NCI-H1092 (cell line): Measurements from ENCODE around the gene TTLL11.

Experiments
- DNase-seq: peaks from one replicate; lab custom pipeline; 2025; lab: John Stamatoyannopoulos, UW

The TTLL11 gene

DNA sequence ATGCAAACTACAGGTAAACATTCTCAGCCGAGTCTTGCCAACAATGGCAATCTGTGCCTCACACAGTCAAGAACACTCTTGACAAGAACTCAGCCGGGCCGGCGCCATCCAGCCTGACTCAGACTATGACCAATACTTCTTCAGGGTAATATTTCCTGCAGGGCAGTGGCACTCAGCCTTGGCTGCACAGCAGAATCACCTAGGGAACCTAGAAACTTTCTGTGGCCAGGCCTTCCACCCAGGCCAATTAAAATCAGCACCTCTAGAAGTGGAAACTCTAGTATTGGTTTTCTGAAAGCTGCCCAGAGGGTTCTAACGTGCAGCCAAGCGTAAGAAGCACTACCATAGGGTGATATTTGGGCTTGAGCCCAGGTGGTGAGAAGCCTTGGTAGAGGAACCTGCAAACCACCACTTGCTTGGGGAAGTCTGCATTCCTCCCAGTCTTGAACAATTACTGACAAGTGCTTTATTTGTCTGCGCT is 120.6 kb downstream of the TTLL11 start:
- no peak for DNase-seq

DNA sequence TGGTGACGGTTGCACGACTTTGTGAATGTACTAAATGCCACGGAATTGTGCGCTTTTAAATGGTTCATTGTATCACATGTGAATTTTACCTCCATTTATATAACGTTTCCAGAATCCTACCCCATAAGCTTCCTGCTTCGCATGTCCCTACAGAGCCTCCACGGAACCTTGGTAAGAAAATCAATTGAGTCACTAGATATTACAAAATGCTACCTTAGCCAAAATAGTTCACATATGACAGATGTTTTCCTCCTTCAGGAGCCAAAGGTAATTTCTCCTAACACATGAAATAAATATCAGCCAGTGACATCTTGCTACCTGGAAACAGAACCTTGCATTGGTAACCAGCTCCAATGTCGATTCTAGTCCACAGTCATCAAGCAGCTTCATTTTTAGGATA is 125.1 kb downstream of the TTLL11 start:
- no peak for DNase-seq

DNA sequence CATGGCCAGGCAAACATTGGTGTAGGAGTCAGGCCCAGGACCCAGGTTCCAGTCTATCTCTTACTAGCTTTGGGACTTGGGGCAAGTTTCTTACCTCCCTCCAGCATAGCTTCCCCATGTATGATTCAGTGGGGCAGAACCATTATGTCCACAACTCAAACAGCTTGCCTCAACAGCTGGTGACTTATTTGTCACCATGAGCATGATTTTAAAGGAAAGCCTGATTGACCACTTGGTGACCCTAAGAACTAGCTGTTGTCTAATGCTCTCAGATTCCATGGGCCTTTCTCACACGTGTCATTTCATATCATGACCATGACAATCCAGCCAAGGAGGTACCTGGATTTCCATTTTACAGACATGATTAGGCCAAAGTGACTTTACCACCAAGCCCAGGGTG is 126.4 kb downstream of the TTLL11 start:
- DNase-seq = no peak

DNA sequence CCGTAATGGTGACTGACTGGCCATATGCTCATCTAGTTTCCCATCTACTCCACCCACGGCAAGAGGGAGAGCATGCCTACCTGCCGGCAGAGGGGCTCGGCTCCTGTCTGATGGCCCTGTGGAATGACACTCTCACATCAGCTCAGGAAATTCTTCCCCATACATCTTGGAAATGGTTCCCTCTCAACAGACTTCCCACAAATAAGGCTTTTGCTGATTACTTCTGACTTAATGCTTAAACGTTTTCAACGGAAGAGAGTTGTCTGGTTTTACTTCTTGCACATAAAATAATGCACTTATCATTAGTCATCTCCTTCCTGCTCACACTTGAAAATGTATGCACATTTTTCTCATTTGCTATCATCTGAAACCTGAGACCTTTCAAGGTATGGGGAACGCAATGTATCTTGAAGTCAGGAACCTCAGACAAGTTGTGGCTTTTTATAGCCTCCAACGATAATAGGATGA is 129.5 kb downstream of the TTLL11 start:
- no peak for DNase-seq

DNA sequence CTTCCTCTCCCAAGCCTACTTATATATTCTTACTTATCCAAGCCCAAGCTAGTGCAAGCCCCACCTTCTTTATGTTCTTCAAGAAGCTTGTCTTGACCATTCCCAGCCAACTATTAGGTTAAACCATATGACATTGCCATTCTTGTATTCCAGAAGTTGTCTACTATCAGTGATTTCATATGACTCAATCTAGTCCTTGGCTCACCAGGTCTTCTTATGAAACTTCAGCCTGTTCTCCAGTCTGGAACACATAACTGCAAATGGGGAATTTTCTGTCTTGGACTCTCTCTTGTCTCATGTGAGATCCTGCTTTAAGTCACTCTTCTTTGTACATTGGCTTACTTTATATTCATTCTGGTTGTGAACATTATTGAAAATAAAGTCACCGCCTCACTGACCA is 130.7 kb downstream of the TTLL11 start:
- DNase-seq = no peak

DNA sequence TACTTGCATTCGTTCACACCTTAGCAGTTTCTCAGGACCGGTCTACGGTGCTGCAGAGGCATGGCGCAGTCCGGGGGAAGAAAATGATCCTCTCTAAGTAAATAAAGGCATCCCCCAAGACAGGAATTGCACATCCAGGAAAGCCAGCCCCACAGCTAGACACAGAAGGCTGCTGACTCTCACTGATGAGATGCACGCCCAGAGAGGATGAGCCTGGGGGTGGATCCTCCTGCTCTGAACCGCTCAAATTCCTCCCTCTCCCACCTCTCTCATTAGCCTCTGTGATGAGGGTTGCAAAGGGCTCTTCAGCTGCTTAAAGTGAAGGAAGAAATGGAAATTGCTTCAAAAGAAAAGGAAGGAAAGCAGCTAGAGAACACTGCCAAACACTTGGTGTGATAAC is 132.4 kb downstream of the TTLL11 start:
- no peak for DNase-seq

DNA sequence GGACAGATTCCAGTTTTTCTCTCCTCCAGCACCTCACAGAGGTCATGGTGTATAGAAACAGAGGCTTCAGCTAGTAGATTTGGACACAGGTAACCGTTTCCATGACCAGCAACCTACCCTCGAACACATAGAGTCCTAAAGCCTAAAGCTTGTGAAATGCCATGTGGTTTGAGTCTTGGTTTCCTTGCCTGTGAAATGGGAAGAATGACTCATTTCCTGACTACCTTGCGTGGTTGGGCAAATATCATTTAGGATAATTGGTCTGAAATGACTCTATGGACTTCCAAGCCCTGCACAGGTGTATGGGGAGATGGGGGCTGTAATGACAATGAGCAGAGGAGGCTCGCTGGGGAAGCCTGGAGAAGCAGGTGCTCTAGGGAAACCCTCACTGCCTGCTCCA is 134.6 kb downstream of the TTLL11 start:
- DNase-seq = no peak

DNA sequence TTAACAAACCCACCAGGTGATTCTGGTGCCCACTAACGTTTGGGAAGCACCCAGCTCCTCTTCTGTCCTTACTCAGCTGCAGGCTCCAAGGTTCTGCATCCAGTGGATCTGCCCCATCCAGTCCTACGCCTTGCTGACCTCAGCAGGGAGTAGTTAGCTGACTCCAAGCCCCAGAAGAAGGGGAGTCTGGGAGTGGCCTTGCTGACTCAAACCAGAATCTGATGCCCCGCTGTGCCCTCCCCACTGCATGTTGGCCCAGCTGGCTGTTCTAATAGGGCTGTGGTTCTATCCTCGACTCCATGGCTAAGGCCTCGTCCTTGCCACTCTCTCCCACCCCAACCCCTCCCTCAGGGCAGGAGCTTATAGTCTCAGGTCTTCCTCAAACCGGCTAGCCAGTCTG is 136.3 kb downstream of the TTLL11 start:
- DNase-seq = no peak

DNA sequence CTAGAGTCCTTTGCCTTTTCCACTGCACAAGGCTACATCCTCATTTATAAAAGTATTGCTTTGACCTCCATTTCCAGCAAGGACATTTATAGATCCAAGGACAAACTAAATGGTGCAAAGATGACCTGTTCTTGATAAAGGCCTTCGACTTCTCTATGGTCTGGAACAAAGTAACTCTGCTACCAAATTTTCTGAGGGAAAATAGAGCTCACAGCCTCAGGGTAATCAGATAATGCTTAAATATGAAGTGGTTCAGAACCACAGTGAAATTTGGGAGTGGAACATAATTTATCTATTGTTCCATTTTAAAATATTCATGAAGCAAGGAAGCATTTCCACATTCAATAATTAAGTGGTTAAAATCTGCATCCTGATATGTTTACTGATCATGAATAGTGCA is 137.5 kb downstream of the TTLL11 start:
- DNase-seq = no peak

DNA sequence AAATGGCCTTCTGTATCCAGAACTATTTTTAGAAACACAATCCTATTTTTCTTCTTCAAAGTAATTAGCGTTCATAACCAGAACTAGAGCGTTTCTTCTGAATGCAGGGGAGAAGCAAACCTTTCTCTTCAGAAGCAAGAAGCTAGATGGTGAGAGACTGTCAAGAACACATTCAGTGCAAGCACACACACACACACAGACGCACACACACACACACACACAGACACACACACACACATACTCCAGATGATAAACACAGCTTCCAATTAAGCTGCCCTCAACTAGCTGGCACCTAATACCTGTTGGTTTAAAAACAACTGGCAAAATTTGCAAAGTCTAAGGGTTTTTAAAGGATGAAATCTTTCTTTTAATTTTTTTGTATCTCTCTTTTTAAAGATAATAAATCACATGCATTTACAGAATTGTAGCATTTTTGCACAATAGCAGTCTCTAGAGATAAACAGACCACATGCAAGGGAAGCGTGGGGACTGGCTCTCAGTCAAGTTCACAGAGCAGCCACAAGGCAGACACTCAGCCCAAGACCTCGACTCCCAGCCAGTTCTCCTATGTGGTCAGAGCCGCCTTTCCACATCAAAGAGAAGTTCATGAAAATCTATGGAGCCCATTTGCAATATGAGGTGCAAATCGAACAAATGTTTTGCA is 138.5 kb downstream of the TTLL11 start:
- no peak for DNase-seq

DNA sequence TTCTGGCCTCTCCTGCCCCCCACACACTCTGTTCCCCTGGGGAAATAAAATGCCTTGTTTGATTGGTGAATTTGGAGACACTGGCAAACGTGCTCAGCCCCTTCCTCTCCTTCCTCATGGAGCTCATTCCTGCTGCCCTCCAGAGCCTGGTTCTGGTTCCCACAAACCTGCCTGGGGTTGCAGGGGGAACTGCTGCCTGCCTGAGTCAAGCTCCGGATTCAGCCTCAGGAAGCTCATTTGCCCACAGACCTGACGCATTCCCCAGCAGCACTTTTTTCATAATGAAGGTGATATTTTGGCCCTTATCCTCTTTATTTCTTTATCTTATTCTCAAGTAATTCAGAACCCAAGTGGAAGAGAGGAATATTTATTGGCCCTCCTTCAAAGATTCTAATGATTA is 140.5 kb downstream of the TTLL11 start:
- DNase-seq = no peak

DNA sequence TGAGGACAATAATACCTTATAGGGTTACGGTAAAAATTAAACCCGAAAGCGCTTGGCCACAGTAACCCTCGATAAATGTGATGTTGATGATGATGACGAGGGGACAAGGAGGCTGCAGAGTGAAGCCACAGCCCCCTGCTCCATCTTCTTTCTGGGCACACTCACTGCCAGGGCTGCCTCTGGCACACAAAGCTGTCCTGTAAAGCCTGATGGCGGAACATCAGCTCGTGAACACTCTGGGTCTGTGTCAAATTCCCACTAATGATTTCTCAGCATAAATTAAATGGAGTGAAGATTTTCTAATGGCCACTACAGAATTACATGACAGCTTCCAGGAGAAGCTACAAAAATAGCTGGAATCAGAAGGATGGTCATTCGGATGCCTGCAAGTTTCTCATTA is 142.2 kb downstream of the TTLL11 start:
- no peak for DNase-seq

DNA sequence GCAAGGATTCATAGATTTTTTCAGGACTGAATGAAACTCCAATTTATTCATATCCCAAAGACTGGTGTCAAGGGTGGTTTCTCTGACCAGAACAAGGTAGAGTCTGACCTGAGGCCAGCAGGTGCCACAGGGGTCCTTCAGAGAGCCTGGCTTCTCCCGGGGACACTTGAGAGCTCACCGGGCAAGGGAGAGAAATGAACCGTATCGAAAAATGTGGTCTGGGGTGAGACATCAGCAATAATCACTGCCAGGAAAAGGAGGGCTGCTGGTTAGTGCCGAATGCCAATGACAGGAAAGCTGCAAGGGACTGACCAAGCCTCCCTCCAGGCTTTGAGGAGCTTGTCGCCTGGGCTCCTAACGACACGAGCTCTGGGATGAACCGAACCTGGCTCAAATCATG is 142.7 kb downstream of the TTLL11 start:
- no peak for DNase-seq

DNA sequence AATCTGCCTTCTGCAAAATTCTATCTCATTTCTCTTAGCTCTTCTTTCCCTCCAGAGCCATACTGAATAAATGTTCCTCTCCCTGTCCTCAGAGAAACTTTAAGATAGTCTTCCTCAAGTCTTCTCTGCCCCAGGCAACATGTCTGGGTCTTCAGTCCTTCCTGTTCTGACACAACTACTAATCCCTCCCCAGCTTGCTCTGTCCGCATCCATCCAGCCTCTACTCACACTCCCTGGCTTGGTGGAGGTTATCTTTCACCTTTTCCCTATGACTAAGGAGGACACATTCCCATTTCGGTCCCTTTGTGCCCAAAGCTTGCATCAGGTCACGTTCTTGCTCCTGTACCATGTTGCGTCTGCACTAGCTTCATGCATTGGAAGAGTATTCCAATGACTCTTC is 143.3 kb downstream of the TTLL11 start:
- no peak for DNase-seq

DNA sequence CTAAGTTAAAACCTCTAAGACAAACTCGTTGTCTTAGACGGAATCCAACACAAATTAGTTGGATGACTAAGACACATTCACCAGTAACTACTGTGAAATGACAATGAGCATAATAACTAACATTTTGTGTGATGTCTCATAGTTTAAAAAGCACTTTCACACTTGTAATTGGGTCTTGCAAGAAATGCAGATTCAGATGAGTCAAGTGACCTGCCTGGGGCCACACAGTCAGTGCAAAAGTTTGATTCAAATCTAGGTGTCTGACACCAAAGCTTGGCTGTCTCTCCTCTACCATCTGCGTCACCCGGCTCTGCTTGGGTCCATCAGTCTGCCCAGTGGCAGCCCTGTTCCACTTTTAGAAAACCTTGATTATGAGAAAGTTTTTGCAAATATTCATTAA is 143.7 kb downstream of the TTLL11 start:
- DNase-seq = no peak

DNA sequence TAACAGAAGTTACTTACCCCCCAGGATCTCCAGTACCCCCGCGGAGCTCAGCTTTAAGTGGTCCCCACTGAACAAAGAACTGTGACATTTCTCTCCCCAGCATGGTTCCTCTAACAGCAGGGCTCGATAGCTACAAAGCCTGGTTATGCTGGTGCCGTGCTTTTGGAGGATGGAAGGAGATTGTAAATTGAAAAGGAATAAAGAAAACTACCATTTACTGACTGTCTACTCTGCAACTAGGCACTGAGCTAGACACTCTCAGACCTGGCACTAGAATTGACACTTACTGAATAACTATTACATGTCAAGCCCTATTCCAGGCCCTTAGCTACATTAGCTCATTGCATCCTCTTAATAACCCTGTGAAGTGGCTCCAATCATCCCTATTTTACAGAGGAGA is 145.3 kb downstream of the TTLL11 start:
- DNase-seq = peak; percentile 80

DNA sequence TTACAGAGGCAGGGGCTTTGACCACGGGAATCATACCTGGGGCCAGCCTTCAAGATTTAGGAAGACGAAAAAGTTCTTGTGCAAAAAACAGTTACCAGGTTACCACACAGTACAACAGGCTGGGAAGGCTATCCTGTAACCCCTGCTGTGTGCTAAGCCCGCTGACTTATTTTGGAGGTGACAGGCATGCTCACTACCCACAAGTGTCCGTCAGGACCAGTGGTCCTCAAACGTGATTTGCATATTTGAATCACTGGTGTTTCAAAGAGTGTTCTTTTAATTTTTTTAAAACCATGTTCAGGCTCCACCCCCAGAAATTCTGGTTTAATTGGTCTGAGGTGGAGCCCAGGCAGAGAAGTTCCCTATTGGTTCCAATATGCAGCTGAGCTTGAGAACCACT is 146.6 kb downstream of the TTLL11 start:
- no peak for DNase-seq

DNA sequence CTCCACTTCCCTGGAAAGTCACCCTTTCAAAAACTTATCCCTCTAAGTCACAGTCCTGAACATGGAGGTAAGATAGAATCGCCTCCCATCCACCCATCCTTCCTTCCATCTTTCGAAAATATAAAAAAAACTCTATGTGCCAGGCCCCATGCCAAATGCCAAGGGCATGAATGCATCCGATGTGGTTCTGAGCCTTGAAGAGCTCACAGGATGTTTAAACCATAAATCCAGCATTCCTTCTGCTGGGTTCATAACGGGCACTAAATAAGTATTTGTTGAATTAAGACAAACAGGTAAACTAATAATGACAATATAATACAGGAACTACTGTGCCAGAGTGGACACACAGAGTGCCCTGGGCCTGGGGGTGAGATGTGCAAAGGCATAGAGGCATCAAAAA is 147.3 kb downstream of the TTLL11 start:
- no peak for DNase-seq

DNA sequence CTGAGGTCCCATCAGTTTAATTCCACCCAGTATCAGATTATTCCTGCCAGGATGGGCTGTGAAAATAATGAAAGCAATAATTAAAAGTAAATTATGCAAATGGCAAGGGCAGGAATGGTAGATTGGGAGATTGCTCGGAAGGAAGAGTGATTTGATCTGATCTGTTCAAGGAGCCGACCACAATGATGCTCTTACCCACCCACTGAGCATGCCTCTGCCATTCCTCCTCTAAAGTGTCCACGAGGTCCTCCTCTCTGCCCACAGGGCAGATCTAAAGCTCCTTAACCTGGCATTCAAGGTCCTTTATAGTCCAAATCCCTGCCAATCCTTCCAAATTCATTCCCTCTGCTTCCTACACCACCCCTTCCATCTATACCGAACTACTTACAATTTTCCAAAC is 147.8 kb downstream of the TTLL11 start:
- no peak for DNase-seq

DNA sequence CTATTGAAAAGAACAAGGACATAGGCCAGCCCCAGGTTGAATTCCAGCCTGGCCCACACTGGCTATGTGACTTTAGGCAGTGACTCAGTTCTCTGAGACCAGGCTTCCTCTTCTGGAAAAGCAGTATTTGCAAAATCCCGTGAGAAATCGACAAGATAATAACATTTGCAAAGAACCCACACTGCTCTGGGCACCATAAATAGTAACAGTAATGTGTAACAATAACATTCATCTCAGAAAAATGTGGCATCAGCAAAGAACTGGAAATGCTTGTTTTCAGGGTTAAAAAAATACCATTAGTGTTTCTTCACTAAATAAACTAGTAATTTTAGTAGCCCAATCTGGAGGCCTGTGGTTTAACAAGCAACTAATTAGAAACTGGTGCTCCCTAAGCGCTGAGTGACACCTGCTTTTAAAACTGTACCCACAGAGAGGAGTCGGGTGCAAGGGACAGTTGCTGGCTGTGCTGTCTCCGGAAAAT is 148.4 kb downstream of the TTLL11 start:
- DNase-seq = no peak

DNA sequence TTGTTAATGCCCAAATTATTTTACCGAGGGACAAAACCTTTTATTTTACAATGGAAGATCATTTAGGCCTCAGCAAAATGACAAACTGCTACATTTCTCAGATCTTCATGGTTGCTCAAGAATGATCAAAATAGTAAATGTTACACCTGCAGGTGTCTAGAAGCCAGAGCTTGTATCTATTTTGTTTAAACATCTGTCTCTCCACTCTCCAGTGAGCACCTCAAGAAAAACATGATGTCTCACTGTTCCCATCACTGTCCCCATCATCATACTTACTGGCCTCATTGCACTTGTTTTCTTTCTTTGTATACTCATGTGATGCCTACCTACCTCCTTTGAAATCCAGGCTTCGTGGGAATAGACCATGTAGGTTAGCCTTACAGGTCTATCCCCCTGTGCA is 149.6 kb downstream of the TTLL11 start:
- no peak for DNase-seq

DNA sequence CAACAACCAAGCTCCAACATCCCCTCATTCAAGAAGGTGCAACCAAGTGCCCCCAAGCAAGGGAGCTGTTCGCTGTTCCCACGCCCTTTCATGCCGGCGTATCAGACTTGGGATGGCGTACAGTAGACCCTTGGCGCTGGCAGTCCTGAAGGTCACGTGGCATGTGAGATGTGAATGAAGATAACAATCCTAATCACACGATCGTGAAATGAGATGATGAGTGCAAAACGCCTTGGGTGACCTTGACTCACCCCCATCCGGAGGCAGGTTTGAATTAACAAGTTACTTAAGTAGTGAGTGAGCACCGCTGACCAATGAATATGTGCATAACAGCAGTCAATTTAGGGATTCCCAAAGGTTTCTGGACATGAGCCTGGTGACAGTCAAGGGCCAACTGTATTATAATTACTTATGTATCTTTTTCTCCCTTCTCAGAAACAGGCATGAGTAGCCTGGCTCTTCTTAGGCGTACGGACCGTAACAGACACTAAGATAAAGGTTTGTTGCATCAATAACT is 150.2 kb downstream of the TTLL11 start:
- no peak for DNase-seq

DNA sequence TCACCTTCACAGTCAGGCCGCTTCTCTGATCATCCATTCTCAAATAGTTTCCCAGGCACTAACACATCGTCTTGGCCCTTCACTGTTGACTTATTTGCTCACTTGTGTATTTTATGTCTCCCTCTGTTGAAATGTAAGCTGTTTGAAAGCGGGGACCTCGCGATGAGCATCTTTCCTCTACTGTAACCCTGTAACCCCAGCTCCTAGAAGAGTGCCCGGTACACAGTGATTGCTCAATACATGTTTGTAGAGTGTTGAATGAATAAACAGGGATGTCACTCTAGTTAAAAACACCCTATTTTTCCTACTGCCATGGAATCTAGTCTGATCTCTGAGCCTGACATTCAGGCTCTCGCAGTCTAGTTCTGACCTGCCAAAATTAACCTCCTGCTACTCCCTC is 150.8 kb downstream of the TTLL11 start:
- no peak for DNase-seq

DNA sequence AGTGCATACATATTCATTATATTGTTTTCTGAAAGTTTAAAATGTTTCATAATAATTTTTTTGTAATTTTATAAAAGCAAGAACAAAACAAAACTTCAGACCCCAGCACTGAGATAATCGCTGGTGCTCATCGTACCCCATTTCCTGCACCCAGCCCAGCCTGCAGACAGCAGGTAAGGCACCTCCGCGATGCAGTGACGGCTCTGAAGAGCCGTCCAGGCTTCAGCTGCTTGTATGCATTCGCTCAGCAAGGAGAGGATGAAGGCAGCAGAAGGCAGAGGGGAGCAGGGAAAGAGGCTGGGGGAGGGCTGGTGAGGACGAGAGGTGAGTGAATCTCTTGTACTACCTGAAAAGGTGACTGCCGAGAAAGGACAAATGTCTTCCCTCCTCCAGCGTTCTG is 153.5 kb downstream of the TTLL11 start:
- no peak for DNase-seq
